GM21526 (cell line): ENCODE measurements around the gene ATP5F1E.
"Not testable (repeated sequence)": the region's sequence is repeated elsewhere in the genome, so short reads cannot be mapped to it uniquely, and the experiment has no call there.

ENCODE experiments used
- ATAC-seq: cut with Tn5 transposase; IDR thresholded peaks from one replicate; pipeline ENCODE4 v1.9.1; 2021; ENCODE audit warnings: moderate library complexity; ENCODE audit not compliant: unreplicated experiment, low FRiP score

The ATP5F1E gene

DNA sequence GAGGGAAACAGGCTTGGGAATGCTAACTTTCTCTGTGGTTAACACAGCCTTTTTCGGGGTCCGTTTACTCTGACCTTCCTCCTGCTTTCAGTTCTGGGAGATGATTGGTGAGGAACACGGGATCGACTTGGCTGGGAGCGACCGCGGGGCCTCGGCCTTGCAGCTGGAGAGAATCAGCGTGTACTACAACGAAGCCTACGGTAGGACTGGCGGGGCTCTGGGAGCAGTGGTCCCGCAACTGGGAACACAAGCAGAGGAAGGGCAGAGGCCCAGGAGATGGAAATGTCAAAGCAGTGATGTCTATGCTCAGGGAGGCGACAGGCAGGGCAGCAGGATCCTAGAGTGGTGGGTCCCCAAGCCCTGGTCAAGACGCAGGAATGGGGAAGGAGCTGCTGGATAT lies 9.4 kb downstream of the ATP5F1E start:
- ATAC-seq: no peak

GRCh38 chr20:59020938-59021551 lies 11.1 kb downstream of the ATP5F1E start:
- ATAC-seq: no peak

DNA sequence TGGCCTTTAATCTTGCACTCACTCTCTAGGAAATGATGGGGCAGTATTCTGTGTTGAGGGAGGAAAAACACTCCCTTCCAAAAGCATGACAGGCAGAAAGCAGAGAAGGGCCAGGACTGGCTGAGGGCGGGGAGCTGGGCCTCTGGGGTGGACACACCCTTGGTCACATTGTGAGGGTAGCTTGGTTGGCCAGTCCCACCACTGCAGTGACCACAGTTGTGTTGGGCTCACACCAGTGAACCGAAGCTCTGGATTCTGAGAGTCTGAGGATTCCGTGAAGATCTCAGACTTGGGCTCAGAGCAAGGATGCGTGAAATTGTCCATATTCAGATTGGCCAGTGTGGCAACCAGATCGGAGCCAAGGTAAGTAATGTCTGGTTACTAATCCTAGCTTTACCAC lies 12.9 kb downstream of the ATP5F1E start, which contains the start of gene TUBB1:
Gene TUBB1, plus strand, starts transcription at position 213 of the 400 bp plus-strand sequence. Its CDS starts 94 bp downstream, at position 307.
- no peak for ATAC-seq

GRCh38 chr20:59018817-59019216 lies 13.3 kb downstream of the ATP5F1E start:
- no peak for ATAC-seq

DNA sequence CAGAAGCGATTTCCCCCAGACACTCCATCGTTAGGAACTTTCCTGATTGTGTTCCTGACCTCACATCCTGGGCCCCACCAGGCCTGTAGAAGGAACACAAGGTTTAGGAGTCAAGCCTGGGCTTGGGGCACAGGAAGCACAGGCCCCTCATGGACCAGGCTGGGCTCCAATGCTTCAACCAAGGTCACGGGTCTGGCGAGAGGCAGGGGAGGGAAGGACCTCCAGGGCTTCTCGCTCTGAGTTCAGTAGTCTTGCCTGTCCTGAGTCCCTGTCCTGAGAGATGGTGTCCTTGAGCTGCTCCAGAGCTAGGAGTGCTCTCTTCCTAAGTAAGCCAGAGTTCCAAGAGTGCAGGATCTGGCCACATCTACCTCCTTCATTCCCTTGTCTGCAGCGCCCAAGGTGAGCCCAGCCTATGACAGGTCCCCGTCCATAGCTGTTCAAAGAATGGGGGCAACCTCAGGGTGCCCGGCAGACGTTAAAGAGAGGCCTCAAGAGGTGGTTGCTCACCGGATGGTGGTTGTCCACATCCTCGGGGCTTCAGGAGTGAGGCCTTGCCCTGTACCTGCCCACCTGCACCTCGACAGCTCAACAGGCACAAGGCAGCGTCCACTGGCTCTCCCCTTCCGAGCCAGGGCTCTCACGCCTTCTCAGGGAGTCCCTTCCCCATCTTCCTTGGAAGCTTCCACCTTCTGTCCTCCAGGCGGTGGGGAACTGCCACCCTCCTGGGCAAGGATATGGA lies 14.5 kb downstream of the ATP5F1E start:
- ATAC-seq: no peak

DNA sequence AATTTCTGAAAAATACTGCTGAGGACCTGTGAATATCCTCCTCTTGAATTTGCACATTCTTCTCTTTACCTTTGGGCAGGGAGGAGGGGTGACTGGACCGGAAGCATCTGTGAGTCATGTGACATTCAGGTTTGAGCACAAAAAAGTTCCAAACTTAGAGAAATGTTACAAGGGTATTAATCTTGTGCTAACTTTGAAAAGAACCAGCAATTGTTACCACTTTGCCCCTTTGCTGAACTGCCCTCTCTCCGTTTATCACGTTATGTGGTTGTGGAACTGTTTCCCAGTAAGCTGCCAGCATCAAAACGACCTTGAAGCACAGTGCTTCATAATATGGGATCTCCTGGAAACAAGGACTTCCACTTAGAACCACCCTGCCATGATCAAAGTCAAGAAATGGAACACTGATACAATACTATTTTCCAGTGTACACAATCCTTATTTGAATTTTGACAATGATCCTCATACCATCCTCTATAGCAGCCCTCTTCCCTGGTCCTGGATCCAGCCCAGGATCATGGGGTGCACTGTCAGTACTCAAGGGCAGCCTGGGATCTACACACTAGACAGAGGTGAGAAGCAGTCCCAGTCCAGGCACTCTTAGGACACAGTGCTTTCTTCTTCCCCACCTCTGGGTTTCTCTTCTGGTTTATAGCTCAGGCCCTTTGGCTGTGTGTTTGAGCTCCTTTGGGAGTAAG lies 15.2 kb downstream of the ATP5F1E start:
- no peak for ATAC-seq

DNA sequence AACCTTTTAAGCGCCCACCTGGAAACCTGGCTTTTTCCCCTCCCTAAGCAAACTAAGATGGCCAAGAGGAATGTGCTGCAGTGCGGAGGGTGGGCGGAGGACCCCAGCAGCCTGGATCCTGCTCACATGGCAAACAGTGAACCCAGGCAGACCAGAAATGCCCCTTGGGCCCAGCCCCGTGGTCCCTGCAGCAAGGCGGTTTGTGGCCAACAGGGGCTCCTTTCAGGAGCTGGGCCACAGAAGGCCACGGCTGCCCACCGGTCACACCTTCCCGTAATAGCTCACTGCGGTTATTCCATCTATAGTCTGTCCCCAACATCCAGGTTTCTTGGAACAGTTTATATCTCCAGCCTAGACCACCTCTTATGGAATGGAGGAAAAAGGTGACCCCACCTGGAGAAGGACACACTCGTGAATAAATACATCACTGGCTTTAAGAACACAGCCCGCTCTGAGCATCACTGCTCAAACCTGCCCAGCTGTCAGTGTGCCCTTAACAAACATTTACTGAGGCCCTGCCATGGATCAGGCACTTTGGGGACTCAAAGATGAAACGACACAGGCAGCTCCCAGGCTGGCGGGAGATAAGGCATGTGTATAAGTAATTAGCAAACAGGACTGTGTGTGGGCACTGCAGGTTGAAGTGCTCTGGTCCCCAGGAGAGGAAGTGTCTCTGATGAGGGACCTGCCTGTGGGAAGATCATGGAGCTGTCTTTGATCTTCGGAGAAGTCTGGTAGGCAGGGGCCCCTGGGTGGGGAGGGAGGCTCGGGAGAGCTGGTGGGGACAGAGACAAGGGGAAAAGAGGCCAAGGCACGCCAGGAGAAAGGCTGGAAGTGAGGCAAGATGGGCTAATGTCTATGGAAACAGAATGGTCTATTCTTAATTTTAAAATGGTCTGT lies 16.1 kb downstream of the ATP5F1E start:
- ATAC-seq: no peak

DNA sequence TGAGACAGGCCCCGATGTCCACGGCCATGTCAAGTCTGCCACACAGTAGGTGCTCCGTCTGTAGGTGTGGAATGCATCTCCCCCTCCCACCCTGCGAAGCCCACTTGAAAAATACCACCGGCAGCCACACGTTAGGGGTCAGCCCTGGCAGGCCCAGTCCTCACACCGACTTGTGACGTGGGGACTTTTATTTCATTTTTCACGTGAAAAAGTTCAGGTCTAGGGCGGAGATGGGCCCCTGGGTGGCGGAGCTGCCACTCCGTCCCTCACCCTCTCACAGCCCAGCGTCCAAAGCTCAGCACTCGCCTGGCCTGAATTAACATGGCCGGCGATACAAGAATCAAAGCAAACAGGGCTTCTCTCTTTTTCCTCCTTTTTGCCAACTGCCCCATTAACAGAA lies 16.7 kb downstream of the ATP5F1E start:
- no peak for ATAC-seq

DNA sequence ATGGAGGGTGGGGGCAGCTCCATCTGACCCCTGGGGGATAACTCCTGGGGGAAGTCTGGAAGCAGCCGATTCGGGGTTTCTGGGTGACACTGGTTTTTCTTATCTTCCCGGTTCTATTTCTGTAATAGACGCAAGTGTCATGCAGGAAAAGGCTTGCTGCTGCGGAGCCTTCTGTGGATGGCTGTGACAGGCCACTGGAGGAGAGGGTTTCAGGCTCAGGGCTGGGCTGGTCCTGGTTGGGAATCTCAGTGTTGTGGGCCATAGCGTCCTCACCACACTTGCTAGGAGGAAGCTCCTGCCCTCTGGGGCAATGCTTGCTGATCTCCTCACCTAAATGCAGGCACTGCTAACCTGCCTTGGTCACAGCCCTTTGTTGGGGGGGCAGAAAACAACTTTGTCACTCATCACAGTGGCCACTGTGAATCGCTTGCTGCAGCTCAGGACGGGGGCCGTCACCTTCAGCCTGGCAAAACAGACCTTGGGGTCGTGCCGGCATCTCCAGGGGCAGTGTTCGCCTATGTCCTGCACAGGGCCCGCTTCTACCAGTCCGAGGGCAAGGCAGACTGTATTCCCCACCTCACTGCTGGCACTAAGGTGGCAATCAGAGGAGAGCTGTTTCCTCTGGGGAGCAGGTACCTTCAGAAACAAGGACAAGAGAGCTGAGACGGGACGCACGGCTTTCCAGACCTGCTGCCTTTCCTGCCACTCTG lies 17.3 kb downstream of the ATP5F1E start:
- no peak for ATAC-seq

GRCh38 chr20:59013959-59014608 lies 18.1 kb downstream of the ATP5F1E start:
- ATAC-seq: no peak

- no peak for ATAC-seq
Measured at GRCh38 chr20:59013031-59013951, 18.8 kb downstream of the ATP5F1E start.

DNA sequence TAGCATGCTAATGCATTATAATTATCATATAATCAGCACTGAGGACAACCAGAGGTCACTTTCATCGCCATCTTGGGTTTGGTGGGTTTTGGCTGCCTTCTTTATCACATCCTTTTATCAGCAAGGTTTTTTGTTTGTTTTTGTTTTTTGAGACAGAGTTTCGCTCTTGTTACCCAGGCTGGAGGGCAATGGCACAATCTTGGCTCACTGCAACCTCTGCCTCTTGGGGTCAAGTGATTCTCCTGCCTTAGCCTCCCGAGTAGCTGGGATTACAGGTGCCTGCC lies 20.3 kb downstream of the ATP5F1E start:
- ATAC-seq: not testable (repeated sequence)

- no peak for ATAC-seq
Measured at GRCh38 chr20:59010995-59011873, 20.9 kb downstream of the ATP5F1E start.

DNA sequence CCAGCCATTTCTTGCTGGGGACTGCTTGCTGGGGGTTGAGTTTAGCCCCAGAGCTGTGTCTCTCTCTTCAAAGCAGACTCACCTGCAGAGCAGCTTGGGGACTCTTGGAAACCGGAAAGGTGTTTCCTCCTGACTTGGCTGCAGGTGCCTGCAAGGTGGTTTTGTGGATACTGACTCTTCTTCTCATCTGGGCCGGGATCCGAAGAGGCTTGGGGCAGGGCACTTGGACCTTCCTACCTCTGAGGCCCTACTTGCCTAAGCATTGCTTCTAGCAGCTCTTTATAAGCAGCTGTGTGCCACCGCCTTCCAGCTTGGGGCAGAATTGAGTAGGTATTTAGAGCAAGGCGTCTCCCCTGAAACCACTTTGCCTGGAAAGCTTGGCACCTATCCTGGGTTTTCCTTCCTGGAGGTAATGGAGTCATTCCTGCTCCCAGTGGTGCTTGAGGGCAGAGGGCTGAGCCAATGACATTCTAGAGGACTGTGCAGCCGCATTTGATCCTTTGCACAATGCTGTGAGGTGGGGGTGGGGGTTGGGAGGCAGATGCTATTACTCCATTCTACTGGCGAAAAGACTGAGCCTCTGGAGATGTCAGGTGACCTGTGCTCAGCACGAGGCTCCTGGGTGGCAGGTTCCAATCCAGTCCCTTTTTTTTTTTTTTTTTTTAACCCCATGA lies 21.7 kb downstream of the ATP5F1E start:
- no peak for ATAC-seq

- ATAC-seq: no peak
Measured at GRCh38 chr20:59008715-59009336, 23.3 kb downstream of the ATP5F1E start.

- ATAC-seq: peak; percentile 40
Measured at GRCh38 chr20:59007665-59008511, 24.2 kb downstream of the ATP5F1E start.
